ENCODE results near the gene AQR. TPM values are rescaled to one million over a fixed set of nuclear protein-coding genes. Genes with fewer than 3 reads are reported as not detected.

The AQR gene
- total RNA-seq, 1 experiment from 2014 or later = 54.4 TPM

GRCh38 chr15:34889476-34889875, 80.1 kb downstream of the AQR start:
- H3K23me2 ChIP-seq (ENCODE audit: insufficient read length, low read depth, low read length, poor library complexity, severe bottlenecking) = no peaks in the 10 kb centered on the region
- no peaks in the 10 kb centered on the region for H3K4me1 ChIP-seq (ENCODE audit: insufficient read depth, low read length)
- H2AFZ ChIP-seq (ENCODE audit: low read length) = no peak overlapping the region
- Mint-ChIP-seq H3K4me1 (peaks cover 3 to 9% of the 10 kb centered on the region in 2 experiments; a peak in 2 of 4 replicates), H3K27ac (no peak overlapping the region), H3K9me3 (peaks cover 20 to 21% of the 10 kb centered on the region in 2 experiments), H3K4me3 (no peak overlapping the region), H3K27me3 (ENCODE audit: low read depth) (no peaks in the 10 kb centered on the region), H3K36me3 (ENCODE audit: insufficient read depth in 1 of 3, low read depth in 3 of 3) (peaks cover 47 to 77% (median 70%) of the 10 kb centered on the region in 3 experiments)
- no peak overlapping the region for H3K4ac ChIP-seq (ENCODE audit: low read depth, low read length)
- H3K23ac ChIP-seq (ENCODE audit: insufficient read length, low read depth, low read length) = no peak overlapping the region
- no peak overlapping the region for H3K14ac ChIP-seq (ENCODE audit: insufficient read depth, low read length)
- no peaks in the 10 kb centered on the region for H4K20me1 ChIP-seq (ENCODE audit: control insufficient read depth, insufficient read depth, insufficient read length)
- H2BK12ac ChIP-seq (ENCODE audit: insufficient read length, low read depth, low read length) = no peak overlapping the region
- no peaks in the 10 kb centered on the region for H3K9me3 ChIP-seq (ENCODE audit: control insufficient read depth, low read depth, low read length)
- no peak overlapping the region for H2BK20ac ChIP-seq (ENCODE audit: low read depth, low read length, poor library complexity, severe bottlenecking)
- no peak overlapping the region for H2AK5ac ChIP-seq (ENCODE audit: insufficient read length, low read length)
- no peak overlapping the region for H3K9ac ChIP-seq (ENCODE audit: extremely low read depth, insufficient read length, low read length)
- no peak for TF ChIP-seq CTCF (conservative IDR thresholded peaks at IDR 0.05)
- H2BK120ac ChIP-seq (ENCODE audit: low read depth, low read length, poor library complexity, severe bottlenecking) = no peak overlapping the region
- no peaks in the 10 kb centered on the region for H3K79me1 ChIP-seq (ENCODE audit: insufficient read depth, low read depth, low read length, poor library complexity, severe bottlenecking)
- no peaks in the 10 kb centered on the region for H3K27me3 ChIP-seq (ENCODE audit: insufficient read depth, low read length)
- no peak overlapping the region for H4K91ac ChIP-seq (ENCODE audit: insufficient read length, low read depth, low read length)
- H3T11ph ChIP-seq (ENCODE audit: low read length) = no peak overlapping the region
- no peak overlapping the region for H3K4me2 ChIP-seq (ENCODE audit: insufficient read depth, insufficient read length, low read length)
- no peak overlapping the region for H3K18ac ChIP-seq (ENCODE audit: insufficient read length, low read depth, low read length)
- H2BK5ac ChIP-seq (ENCODE audit: insufficient read length, low read length) = no peak overlapping the region
- H3K27ac ChIP-seq (ENCODE audit: insufficient read length, low read depth, low read length) = no peak overlapping the region
- H2BK15ac ChIP-seq (ENCODE audit: low read depth, low read length) = no peak overlapping the region
- H4K8ac ChIP-seq (replicated peaks; ENCODE audit: insufficient read length, low read depth, low read length) = no peak overlapping the region
- no peak overlapping the region for H3K56ac ChIP-seq (ENCODE audit: insufficient read length, low read depth, low read length)
- H4K5ac ChIP-seq (ENCODE audit: insufficient read length, low read depth, low read length) = no peak overlapping the region
- no peak for DNase-seq
- WGBS (ENCODE audit: extremely low coverage, insufficient read length, low lambda C conversion rate) = no CpG with 5 or more reads among the region's 7 CpGs
- no peaks in the 10 kb centered on the region for H3K79me2 ChIP-seq (ENCODE audit: insufficient read depth, low read length)
